Pons (tissue), 1 donor: ENCODE results near the gene KIF15.

Experiments used
- DNase-seq: peaks from one replicate; pipeline ENCODE4 v3.0.0-alpha.2; 2016; ENCODE audit warnings: low spot score

KIF15 gene

DNA sequence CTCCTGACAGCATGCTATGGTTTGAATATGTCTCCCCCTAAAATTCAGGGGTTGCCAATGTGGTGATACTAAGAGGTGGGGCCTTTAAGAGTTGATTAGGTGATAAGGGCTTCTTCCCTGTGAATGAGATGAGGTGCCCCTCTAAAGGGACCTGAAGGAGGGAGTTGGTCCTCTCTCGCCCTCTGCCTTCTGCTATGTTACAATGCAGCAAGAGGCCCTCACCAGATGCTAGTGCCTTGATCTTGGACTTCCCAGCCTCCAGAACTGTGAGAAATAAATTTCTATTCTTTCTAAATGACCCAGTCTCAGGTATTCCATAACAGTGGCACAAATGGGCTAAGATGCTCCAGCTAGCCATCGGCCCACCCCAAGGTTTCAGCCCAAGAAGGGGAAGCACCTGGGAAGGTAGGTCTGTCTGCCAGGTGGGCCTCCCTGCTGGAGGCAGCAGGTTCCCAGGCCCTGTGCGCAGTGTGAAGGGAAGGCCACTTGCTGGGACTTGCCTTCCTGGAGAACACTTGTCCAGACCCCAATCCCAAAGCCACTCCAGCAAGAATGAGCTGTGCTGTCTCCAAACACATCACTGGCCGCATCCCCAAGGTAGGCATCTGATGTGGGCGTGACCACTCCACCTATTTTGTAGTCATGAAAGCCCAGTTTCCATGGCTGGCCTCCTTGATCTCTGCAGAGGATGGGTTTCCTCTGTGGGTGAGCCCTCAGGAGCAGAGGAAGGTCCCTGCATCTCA, 121.8 kb downstream of the KIF15 start:
- DNase-seq, result no peak

DNA sequence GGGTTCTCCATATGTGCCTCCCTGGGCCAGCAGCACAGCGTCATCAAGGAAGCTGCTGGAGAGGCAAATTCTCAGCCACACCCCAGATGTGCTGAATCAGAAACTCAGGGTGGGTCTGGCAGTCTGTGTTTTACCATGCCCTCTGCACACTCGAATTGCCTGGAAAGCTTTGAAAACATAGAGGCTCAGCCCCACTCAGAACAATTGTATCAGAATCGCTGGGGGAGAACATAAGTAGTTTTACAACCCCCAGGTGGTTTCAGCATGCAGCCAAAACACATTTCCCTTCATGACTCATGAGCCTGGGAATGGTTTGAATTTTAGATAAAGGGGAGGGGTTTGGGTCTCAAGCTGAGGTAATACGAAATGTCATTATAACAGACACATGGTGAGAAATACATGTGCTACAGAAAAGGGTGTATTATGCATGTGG, 122.4 kb downstream of the KIF15 start:
- no peak for DNase-seq

DNA sequence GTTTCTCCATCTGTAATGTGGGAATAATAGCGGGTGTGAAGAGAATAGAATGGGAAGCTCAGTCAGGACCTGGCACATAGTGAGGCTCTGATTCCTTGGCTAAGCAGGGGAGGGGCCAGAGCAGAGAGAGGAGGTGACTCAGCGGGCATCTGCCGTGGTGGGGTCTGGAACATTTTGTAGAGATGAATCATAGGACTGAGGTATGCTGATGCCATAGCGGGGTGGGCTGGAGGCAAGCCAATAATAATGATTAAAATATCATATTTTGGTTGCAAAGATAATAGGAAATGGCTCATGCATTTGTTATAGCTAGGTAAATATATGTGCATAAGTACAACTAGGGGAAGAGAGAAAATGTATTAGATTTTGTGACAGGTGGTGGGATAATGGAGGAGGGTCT, 124.0 kb downstream of the KIF15 start:
- DNase-seq, result no peak

DNA sequence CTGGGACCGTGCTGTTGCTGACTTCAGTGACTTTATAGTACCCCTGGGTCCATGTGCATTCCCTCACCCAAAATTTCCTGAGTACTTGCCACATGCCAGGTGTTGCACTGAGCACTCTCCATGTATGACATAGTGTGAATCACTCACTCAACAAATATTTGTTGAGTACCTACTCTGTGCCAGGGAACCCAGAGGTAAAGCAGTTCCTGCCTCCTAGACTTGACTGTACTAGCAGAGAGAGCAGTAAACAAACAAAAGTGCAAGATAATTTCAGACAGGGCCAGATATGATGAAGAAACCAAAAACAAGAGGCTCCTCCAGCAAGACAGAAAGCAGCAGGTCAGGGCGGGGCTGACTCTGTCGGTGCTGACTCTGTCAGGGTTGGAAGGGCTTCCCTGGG, 125.0 kb downstream of the KIF15 start:
- no peak for DNase-seq

DNA sequence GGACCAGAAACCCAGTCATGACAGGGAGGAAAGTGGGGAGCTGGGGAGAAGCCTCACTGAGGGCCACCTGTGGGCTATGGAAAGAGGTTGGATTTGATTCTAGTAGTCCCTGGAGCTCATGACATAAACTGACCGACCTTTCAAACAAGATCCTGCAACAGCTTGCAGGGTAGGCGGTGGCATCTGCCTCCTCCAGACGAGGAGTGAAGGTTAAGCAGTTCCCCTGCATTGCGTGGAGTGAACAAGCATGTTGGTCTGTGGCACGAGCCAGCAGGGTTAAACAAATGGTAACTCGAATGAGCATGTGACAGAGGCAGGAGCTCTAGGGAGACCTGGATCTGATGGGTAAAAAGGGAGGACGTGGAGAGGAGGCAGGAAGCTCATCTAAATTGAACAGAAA, 125.5 kb downstream of the KIF15 start:
- DNase-seq, result no peak

DNA sequence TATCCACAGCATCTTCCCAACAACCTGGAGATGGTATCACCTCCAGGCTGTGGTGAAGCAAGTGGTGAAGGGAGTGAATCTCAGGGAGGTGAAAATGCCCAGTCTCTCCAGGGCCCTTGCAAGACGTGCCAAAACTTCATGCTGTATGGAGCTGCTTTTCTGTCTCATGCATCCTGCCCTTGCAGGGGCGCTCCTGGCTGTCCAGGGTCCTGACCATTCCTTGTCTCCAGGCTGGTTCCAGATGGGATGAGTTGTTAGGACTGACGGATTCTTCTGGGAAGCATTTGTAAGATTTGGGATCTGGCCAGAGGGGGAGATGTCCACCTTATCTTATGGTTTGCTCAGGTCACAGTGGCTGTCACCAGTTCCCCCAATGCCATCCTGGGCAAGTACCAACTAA, 128.7 kb downstream of the KIF15 start:
- no peak for DNase-seq

DNA sequence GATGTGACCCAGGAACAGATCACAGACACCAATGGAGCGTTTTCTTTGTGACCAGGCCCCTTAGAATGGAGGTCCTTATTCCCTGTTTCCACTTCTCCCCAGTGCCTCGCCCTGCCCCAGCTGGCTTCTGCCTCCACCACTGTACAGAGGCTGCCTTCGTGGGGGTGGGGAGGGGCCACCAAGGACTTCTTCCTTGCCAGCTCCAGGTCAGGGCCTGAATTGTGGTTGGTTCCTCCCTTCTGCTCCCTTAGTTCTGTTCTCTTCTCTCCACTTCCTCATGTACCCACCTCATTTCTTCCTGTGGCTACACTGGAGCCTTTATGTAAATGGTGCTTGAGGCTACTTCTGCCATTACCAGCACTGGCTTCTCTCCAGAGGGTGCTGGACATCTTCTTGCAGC, 129.3 kb downstream of the KIF15 start:
- no peak for DNase-seq

DNA sequence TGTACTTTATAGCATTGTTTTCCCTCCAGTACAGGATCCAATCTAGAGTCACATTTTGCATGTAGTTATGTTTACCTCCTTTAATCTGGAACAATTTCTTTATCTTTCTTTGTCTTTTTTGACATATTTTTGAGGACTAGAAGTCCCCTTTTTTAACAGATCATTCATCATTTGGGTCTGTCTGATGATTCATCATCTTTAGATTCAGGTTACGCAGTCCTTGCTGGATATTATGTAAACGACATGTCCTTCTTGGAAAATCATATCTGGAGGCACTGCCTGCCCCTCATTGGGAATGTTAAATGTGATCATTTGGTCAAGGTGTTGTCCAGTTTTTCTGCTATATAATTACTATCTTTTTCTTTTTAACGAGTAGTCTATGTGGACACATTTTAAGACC, 131.1 kb downstream of the KIF15 start:
- no peak for DNase-seq

DNA sequence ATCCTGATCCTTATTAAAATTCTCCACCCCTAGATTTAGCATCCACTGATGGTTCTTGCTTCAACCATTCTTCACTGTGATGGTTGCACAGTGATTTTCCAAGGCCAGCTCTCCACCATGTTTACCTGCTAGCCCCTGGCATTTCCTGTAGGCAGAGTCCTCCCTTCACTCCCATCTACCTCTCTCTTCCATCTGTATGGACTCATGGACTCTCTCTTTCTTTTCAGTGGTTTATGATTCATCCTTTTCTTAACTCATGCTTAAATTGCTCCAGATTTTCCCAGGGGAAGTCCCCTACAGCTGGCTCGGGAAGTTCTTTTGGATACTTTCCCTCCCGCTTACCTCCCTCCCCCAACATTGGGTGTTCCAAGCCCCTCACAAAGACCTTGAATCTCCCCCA, 131.5 kb downstream of the KIF15 start:
- no peak for DNase-seq

DNA sequence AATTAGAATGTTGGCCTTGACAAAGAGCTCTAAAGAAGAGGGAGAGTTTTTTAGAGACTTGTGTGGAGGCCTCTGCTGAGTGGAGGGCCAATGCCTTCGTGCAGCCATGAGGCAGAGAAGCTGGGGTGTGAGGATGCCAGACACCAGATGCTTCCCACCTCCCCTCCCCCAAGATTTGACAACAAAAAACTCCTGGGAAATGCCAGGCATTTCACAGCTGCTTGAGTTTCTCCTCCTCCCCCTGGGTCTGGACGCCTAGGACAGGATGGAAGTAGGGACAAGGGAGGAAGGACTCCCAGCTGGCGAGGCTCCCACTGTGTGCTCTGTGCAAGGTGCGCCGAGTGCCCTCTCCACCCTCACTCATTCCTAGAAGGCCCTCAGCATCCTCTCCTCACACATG, 132.9 kb downstream of the KIF15 start:
- DNase-seq, result no peak

DNA sequence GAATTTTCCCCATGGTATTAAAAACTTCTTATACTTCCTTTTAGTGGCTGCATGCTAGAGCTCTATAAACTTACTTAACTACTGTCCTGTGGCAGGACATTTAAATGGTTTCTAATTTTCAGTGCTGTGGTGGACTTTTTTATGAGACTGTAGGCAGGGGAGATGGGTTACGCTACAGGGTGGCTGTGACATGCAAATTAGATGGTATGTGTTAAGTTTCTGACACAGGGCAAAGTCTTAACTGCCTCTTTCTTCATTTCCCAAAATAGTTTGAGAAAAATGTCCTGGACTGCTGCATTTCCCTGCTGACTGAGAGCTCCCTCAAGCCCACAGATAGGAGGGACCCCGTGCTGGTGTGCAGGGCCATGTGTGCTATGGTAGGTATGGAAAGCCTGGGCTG, 134.8 kb downstream of the KIF15 start:
- DNase-seq, result no peak

DNA sequence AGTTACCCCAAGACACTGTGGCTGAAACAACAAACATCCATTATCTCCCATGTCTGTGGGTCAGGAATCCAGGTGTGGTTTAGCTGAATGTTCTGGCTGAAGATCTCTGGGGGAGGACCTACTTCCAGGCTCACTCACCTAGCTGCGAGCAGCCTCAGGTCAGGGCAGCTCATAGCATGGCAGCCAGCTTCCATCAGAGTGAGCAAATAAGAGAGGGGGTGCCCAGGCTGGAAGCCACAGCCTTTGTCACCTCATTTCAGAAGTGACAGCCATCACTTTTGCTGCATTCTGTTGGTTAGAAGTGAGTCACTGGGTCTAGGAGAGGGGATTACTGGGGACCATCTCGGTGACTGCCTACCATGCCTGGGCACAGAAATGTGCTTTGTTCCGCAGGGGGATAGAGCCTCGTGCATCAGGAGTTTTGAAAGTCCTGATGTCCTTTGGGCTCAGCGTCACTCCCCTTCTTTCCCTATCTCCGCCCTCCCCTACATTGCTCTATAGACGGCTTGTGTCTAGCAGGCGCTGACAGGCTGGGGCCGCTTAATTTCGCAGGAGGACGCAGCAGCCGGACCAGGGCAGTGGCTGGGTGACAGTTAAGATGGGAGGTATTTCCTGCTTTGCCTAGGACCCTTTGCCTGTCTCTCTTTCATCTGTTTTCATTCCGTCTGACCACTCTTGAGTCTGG, 138.2 kb downstream of the KIF15 start:
- no peak for DNase-seq

DNA sequence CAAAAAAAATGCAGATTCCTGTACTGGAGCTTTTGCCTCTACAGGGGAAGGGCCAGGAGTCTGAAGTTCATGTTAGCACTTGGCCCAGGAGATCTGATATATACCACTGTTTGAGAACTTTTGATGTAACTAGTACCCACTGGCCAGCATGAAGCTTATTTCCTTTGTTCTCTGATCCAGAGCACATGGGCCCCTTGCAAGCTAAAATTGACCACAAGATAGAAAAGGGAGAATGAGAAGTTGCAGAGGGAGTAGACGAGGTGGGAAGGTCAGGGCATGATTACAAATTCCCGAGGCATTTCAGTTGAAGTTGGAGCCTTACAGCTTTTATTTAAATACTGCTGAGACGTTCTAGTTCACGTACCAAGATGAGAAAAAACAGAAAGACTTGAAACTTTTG, 141.0 kb downstream of the KIF15 start:
- DNase-seq, result no peak
